GM12872 (cell line): Measurements from ENCODE around the gene SMIM13.
A peak's percentile ranks its signal among the peaks of the same experiment; 100 is the strongest.

Source experiments
- TF ChIP-seq, protein P1 (sequence below): IDR thresholded peaks from 3 replicates; pipeline ENCODE4 v1.5.1; 2011; ENCODE audit warnings: low read depth, mild to moderate bottlenecking, low read length, moderate library complexity; ENCODE audit not compliant: insufficient read depth

Gene SMIM13

DNA sequence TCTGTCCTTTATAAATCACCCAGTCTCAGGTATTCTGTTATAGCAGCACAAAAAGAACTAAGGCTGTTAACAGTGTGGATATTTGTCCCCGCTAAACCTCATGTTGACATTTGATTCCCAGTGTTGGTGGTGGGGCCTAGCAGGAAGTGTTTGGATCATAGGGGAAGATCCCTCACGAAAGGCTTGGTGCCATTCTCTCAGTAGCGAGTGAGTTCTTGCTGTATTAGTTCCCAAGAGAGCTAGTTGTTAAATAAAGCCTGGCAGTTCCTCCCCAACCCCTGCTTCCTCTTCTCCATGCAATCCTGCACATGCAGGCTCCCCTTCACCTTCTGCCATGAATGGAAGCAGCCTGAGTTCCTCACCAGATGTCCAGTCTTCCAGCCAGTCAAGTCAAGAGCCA, 47.7 kb downstream of the SMIM13 start:
- TF ChIP-seq, protein P1, sequence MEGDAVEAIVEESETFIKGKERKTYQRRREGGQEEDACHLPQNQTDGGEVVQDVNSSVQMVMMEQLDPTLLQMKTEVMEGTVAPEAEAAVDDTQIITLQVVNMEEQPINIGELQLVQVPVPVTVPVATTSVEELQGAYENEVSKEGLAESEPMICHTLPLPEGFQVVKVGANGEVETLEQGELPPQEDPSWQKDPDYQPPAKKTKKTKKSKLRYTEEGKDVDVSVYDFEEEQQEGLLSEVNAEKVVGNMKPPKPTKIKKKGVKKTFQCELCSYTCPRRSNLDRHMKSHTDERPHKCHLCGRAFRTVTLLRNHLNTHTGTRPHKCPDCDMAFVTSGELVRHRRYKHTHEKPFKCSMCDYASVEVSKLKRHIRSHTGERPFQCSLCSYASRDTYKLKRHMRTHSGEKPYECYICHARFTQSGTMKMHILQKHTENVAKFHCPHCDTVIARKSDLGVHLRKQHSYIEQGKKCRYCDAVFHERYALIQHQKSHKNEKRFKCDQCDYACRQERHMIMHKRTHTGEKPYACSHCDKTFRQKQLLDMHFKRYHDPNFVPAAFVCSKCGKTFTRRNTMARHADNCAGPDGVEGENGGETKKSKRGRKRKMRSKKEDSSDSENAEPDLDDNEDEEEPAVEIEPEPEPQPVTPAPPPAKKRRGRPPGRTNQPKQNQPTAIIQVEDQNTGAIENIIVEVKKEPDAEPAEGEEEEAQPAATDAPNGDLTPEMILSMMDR: no peak

DNA sequence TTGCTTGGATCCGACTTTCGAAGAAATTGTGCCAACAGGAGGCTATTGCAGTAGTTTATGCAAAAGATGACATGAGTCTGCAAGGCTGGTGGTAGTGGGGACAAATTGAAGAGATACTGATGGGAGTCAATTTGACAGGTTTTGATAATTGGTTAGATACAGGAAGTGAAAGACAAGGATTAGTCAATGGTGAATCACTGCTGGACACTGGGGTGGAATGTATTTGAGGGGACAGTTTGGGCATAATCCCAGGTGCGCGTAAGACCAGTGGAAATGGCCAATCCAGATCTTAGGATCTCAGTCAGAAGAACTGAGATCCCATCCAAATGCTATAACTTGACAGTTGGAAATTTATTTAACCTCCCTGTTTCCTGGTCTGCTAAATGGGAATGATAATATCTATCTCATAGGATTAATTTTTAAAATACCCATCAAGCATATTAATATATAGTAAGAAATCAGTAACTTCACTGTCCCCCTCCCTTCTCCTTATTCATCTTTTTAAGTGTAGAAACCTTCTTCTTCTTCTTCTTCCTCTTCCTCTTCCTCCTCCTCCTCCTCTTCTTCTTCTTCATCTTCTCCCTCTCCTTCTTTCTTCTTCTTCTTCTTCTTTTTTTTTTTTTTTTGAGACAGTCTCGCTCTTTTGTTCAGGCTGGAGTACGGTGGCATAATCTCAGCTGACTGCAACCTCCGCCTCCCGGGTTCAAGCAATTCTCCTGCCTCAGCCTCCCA, 48.8 kb downstream of the SMIM13 start:
- TF ChIP-seq, protein P1: no peak

DNA sequence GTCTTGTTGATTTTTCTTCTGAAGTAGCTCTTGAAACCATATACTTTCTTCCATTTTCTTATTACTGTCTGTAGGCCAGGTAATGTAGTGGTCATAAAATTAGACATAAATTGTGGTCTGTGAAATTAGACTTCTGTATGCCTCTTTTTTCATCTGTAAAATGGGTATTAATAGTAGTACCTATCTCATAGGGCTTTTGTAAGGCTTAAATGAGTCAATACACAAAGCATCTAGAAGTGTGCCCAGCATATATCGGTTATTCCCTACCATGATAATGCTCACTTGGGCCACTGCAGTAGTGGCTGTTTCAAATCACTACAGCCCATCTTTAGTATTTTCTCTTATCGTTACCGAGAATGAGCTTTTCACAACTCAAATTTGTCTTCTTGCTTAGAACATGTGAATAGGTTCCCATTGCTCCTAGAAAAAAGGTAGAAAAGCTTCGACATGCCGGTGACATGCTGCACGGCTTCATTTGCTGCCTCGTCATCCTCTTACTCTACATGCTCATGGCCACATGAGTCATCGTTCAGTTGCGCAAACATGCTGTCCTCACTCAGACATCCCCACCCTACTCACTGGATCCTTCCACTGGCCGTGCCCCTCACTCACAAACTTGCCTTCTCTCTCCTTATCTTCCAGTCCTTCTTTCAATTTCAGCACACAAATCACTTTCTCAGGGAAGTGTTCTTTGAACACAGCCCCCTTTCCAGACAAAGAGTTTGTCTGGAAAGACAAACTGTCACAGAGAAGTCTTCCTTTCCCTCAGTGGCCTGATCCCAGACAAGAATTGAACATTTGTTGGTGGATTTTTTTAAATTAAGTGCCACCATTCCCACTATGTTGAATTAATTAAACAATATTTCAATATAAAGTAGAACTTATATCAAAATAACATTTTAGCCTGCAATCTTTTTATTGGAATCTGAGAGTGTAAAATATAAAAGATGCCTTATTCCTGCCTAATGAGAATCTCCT, 50.0 kb downstream of the SMIM13 start:
- TF ChIP-seq, protein P1: no peak

DNA sequence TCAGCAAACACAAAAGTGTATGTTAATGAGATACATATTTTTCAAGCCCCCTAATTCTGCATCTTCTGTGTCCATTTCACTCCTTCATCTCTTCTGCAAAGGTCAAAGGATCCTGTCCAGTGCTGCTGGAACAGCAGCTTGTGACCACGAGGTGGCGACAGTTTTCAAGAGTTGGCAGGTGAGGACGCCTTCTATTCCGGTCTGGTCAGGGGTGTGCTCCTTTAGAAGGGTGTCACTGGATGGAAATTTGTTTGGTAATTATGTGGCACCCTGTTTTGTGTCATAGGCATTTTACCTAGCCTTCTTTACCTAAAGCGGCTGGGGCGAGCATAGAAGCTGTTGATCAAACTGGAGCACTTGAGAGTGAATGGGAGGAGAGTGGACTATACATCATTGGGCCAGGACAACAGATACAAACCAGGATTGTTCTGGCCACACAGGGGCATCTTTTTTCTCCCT, 50.8 kb downstream of the SMIM13 start:
- TF ChIP-seq, protein P1: peak; percentile 90

DNA sequence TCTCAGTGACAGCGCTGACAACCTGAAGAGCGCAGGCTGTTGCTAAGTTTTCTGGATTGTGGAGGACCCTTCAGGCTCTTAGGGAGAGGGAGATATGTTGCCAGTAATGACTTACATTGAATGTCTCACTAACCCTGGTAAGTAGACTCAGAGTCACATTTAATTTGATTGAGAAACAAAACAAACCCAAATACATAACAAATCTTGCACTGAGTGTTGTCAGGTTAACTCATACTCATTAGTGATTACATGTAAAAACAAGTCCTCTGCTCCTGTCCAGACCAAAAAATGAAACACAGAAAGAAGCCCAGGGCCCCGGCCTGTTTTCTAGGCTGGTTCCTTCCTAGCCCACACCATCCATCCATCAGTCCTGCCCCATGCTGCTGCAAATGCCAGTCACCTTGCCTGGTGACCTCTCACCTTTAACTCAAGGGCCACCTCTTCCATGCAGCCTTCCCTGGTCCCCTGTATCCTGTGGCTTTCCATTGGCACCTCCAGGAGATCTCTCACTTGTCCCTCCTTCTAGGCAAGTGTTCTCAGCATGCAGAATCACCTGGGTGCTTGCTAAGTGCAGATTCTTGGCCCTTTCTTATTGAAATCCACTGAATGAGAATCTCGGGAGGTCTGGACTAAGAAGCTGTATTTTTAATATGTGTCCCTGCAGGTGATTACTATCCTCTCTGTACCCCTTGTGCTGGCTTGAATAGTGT, 52.6 kb downstream of the SMIM13 start:
- TF ChIP-seq, protein P1: no peak

DNA sequence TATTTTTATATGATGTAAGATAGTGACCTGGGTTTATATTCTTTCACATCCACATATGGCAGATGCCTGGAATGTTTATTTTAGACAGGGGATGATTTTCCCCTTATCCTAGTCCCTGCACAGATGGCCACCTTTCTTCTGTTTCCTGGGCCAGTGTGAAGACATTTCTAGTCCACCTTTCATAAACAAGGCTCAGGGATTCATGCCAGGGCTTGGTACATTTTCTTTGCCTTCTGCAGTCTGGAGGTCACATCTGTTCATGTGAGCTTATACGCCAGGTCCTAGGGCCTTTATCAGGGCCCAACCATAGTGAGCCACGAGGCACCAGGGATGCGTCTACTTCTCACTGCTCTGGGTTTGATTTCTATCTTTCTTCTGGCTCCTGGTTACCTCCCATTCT, 55.9 kb downstream of the SMIM13 start:
- TF ChIP-seq, protein P1: no peak

DNA sequence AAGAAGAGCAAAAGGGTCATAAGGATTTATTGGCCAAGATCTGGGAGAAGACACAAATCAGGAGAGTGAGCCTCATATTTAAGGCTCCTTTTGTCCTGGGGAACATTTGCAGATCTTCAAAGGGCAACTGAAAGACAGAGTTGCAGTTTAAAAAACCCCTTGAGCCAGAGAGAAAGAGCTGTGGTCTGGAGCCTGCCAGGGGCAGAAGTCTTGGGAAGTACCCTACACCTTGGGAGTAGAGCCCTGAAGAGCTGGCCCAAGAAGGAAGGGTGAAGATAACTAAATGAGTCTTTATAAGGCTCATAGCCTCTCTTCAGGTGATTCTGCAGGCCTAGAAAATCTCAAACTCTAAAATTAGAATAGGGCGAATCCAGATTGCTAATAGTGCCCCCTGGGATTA, 57.9 kb downstream of the SMIM13 start:
- TF ChIP-seq, protein P1: no peak
